Upper lobe of left lung (tissue), 4 donors: Measurements from ENCODE around the gene ERG.

Source experiments
- CTCF ChIP-seq, 6 experiments: fragments of 450-650 bp in 4 of 6; fragments of 200-600 bp in 2 of 6; sonication (generic) in 2 of 6; IDR thresholded peaks; one replicate each; pipeline ENCODE4 v1.5.1; 2016 to 2019; ENCODE audit warnings: antibody characterized with exemption in 6 of 6
- EP300 ChIP-seq, 4 donors: sonication (generic); formaldehyde crosslinking; IDR thresholded peaks; one replicate each; pipeline ENCODE4 v1.5.1; 2017; ENCODE audit warnings: antibody characterized with exemption in 4 of 4, control low read depth in 2 of 4
- POLR2A ChIP-seq, 4 donors: fragments of 450-650 bp; IDR thresholded peaks; one replicate each; pipeline ENCODE4 v1.5.1; 2016 to 2017; ENCODE audit warnings: antibody characterized with exemption in 4 of 4, mild to moderate bottlenecking in 2 of 4

- TF ChIP-seq POLR2A (IDR thresholded peaks at IDR 0.05): no peak
- no peak for TF ChIP-seq CTCF (IDR thresholded peaks at IDR 0.05)
- peak in 2 of 4 donors; percentile 95 for TF ChIP-seq EP300 (IDR thresholded peaks at IDR 0.05)
These were observed 21.9 kb downstream of the ERG start for GRCh38 chr21:38476385-38476784.
